HUES6 (cell line): ENCODE results near the gene TIMM10.

Experiments used
- H3K27ac ChIP-seq: 2 replicates; pipeline ENCODE4 v1.7.0; 2013; ENCODE audit warnings: low read depth, mild to moderate bottlenecking, low read length, inconsistent platforms
- H3K27me3 ChIP-seq: 2 replicates; pipeline ENCODE4 v1.6.1; 2013; ENCODE audit warnings: low read length; ENCODE audit not compliant: control insufficient read depth, insufficient read depth
- H3K36me3 ChIP-seq: 2 replicates; pipeline ENCODE4 v1.6.1; 2013; ENCODE audit warnings: low read length; ENCODE audit not compliant: control insufficient read depth, insufficient read depth
- H3K4me1 ChIP-seq: 2 replicates; pipeline ENCODE4 v1.6.1; 2013; ENCODE audit warnings: low read length; ENCODE audit not compliant: control insufficient read depth, insufficient read depth
- H3K4me3 ChIP-seq: 2 replicates; pipeline ENCODE4 v1.5.1; 2013; ENCODE audit warnings: low read depth, low read length
- H3K9ac ChIP-seq: one replicate; pipeline ENCODE4 v1.6.1; 2013; ENCODE audit warnings: mild to moderate bottlenecking, low read length
- H3K9me3 ChIP-seq: 2 replicates; pipeline ENCODE4 v1.6.1; 2013; ENCODE audit warnings: low read depth, low read length; ENCODE audit not compliant: control insufficient read depth, insufficient read depth

TIMM10 gene

GRCh38 chr11:57515332-57516060 lies 15.1 kb downstream of the TIMM10 start, which contains the start of gene SLC43A1:
TSS of gene SLC43A1 (minus strand) at chr11:57515702. CDS start at chr11:57514111, 1,591 bp downstream.
- H3K4me3 ChIP-seq: peak within 1 kb of the TSS; percentile 73
- no peak within 1 kb of the TSS for H3K27ac ChIP-seq
- peaks cover 39% of the 10 kb centered on the region for H3K27me3 ChIP-seq
- peak within 1 kb of the TSS; percentile 74 for H3K9ac ChIP-seq
- H3K9me3 ChIP-seq: no peaks in the 10 kb centered on the region
- H3K36me3 ChIP-seq: no peaks in the 10 kb centered on the region
- H3K4me1 ChIP-seq: peaks cover 16% of the 10 kb centered on the region

- Histone ChIP-seq H3K4me1 (peaks cover 16% of the 10 kb centered on the region), H3K9me3 (no peaks in the 10 kb centered on the region), H3K4me3 (peak overlapping the region; percentile 73), H3K27ac (no peak overlapping the region), H3K36me3 (no peaks in the 10 kb centered on the region), H3K9ac (peak overlapping the region; percentile 74), H3K27me3 (peaks cover 39% of the 10 kb centered on the region)
These were observed 15.8 kb downstream of the TIMM10 start for GRCh38 chr11:57514538-57515331.

GRCh38 chr11:57513911-57514537 lies 16.5 kb downstream of the TIMM10 start:
- Histone ChIP-seq H3K27ac (no peak overlapping the region), H3K4me1 (peaks cover 16% of the 10 kb centered on the region), H3K36me3 (no peaks in the 10 kb centered on the region), H3K27me3 (peaks cover 39% of the 10 kb centered on the region), H3K9ac (peak overlapping the region; percentile 74), H3K9me3 (no peaks in the 10 kb centered on the region), H3K4me3 (peak overlapping the region; percentile 73)

- Histone ChIP-seq H3K4me1 (peaks cover 16% of the 10 kb centered on the region), H3K27me3 (peaks cover 39% of the 10 kb centered on the region), H3K9me3 (no peaks in the 10 kb centered on the region), H3K4me3 (peak overlapping the region; percentile 73), H3K36me3 (no peaks in the 10 kb centered on the region; the same call in 1 of the 2 replicates), H3K9ac (no peak overlapping the region), H3K27ac (no peak overlapping the region)
These were observed 17.1 kb downstream of the TIMM10 start for GRCh38 chr11:57513452-57513795.

GRCh38 chr11:57512646-57513451 lies 17.7 kb downstream of the TIMM10 start:
- Histone ChIP-seq H3K9ac (no peak overlapping the region), H3K27ac (no peak overlapping the region), H3K9me3 (no peaks in the 10 kb centered on the region), H3K4me1 (peaks cover 16% of the 10 kb centered on the region), H3K4me3 (no peak overlapping the region; the same call in 1 of the 2 replicates), H3K27me3 (peaks cover 39% of the 10 kb centered on the region), H3K36me3 (no peaks in the 10 kb centered on the region; the same call in 1 of the 2 replicates)

- no peak overlapping the region for H3K9ac ChIP-seq
These were observed 18.7 kb downstream of the TIMM10 start for GRCh38 chr11:57511741-57512430.

GRCh38 chr11:57508341-57509170 lies 22.0 kb downstream of the TIMM10 start:
- H3K36me3 ChIP-seq: no peaks in the 10 kb centered on the region; the same call in 1 of the 2 replicates
- no peaks in the 10 kb centered on the region for H3K9me3 ChIP-seq
- no peak overlapping the region for H3K4me3 ChIP-seq
- H3K27ac ChIP-seq: no peak overlapping the region
- H3K4me1 ChIP-seq: peaks cover 10% of the 10 kb centered on the region; the same call in 1 of the 2 replicates
- H3K9ac ChIP-seq: no peak overlapping the region
- H3K27me3 ChIP-seq: peaks cover 2% of the 10 kb centered on the region; the same call in 1 of the 2 replicates

More at GRCh38 chr11:57511741-57512430, 18.7 kb downstream of the TIMM10 start:
- Histone ChIP-seq H3K36me3 (no peaks in the 10 kb centered on the region; the same call in 1 of the 2 replicates), H3K9me3 (no peaks in the 10 kb centered on the region), H3K4me1 (peaks cover 16% of the 10 kb centered on the region), H3K4me3 (no peak overlapping the region), H3K27ac (no peak overlapping the region), H3K27me3 (peaks cover 29% of the 10 kb centered on the region)

GRCh38 chr11:57506522-57506921 lies 24.0 kb downstream of the TIMM10 start:
- H3K27ac ChIP-seq: no peak overlapping the region
- H3K4me1 ChIP-seq: 0 out of 2 replicates have a peak, but pooled peaks cover 3% of the 10 kb centered on the region
- no peaks in the 10 kb centered on the region; the same call in 1 of the 2 replicates for H3K36me3 ChIP-seq
- no peaks in the 10 kb centered on the region for H3K27me3 ChIP-seq
- H3K9ac ChIP-seq: no peak overlapping the region
- H3K9me3 ChIP-seq: no peaks in the 10 kb centered on the region
- no peak overlapping the region for H3K4me3 ChIP-seq

- H3K4me3 ChIP-seq: no peak overlapping the region
- no peak overlapping the region for H3K9ac ChIP-seq
- no peak overlapping the region for H3K27ac ChIP-seq
- no peaks in the 10 kb centered on the region; the same call in 1 of the 2 replicates for H3K36me3 ChIP-seq
- H3K4me1 ChIP-seq: peaks cover 18% of the 10 kb centered on the region
- H3K27me3 ChIP-seq: no peaks in the 10 kb centered on the region
- no peaks in the 10 kb centered on the region for H3K9me3 ChIP-seq
These were observed 26.0 kb downstream of the TIMM10 start for GRCh38 chr11:57504511-57504910.
